ENCODE data around the gene RBM4. TPM values are rescaled to one million over a fixed set of nuclear protein-coding genes. Genes with fewer than 3 reads are reported as not detected.

Gene RBM4
- total and polyA plus RNA-seq, 9 of the 15 experiments (the other 6 are each of a cell fraction or from before 2014, with no cell fraction given): 81.6 to 233 (median 122) TPM

DNA sequence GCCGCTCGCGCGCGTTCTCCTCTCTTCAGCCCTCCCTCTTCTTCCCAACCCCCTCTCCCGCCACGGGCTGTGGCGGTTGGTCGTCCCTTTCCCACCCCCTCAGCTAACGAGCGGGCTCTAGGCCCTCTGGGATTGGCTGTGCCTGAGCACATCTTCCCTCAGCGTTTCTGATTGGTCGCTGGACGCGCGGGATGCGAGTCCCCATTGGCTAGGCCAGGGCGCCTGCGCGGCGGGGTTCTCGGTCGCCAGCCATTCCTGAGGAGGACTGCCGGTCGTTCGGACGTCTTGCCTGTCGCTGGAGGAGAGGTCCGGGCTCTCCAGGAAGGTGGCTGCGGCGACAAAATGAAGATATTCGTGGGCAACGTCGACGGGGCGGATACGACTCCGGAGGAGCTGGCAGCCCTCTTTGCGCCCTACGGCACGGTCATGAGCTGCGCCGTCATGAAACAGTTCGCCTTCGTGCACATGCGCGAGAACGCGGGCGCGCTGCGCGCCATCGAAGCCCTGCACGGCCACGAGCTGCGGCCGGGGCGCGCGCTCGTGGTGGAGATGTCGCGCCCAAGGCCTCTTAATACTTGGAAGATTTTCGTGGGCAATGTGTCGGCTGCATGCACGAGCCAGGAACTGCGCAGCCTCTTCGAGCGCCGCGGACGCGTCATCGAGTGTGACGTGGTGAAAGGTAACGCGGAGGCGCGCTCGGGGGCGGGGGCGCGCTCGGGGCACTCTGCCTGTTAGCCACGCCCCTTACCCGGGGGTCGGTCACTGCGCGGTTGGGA is 21.9 kb upstream of the RBM4 start, which contains the start of gene RBM14 (continued):
- TF ChIP-seq HEY1 (CRISPR knock-in tag; IDR thresholded peaks at IDR 0.05; ENCODE audit: borderline replicate concordance): no peak
- peak; percentile 64; the same call in 1 of the 2 replicates for TF ChIP-seq ZNF76 (CRISPR knock-in tag; IDR thresholded peaks at IDR 0.05; ENCODE audit: borderline replicate concordance)
- peak; percentile 86 for TF ChIP-seq CREB1 (IDR thresholded peaks at IDR 0.05)
- peak; percentile 90 for TF ChIP-seq CREB1 (CRISPR knock-in tag; IDR thresholded peaks at IDR 0.05)
- TF ChIP-seq TAF7 (tag; IDR thresholded peaks at IDR 0.05): peak; percentile 97
- 0 out of 2 replicates have a peak, but pooled peaks have one; percentile 8 for TF ChIP-seq ZNF316 (IDR thresholded peaks at IDR 0.05)
- TF ChIP-seq SAFB2 (IDR thresholded peaks at IDR 0.05; ENCODE audit: borderline replicate concordance, low read depth, low read length, severe bottlenecking): no peak
- TF ChIP-seq MAFK (IDR thresholded peaks at IDR 0.05; ENCODE audit: low read length): no peak
- TF ChIP-seq CSDE1 (IDR thresholded peaks at IDR 0.05): no peak; a peak in 1 of 4 replicates
- TF ChIP-seq SNRNP70 (optimal IDR thresholded peaks at IDR 0.05; ENCODE audit: low read depth, low read length): no peak
- no peak for TF ChIP-seq ZC3H11A (IDR thresholded peaks at IDR 0.05; ENCODE audit: low read depth, low read length)
- no peak for TF ChIP-seq KLF10 (CRISPR knock-in tag; IDR thresholded peaks at IDR 0.05)
- TF ChIP-seq NBN (IDR thresholded peaks at IDR 0.05; ENCODE audit: low read depth): 0 out of 2 replicates have a peak, but pooled peaks have one; percentile 23
- TF ChIP-seq SMAD1 (IDR thresholded peaks at IDR 0.05; ENCODE audit: low read depth, low read length, partially characterized antibody): peak; percentile 85
- no peak; the same call in 1 of the 2 replicates for TF ChIP-seq TGIF2 (CRISPR knock-in tag; IDR thresholded peaks at IDR 0.05)
- TF ChIP-seq HDAC2 (IDR thresholded peaks at IDR 0.05): no peak
- TF ChIP-seq MED1 (CRISPR knock-in tag; IDR thresholded peaks at IDR 0.05; ENCODE audit: borderline replicate concordance): no peak
- TF ChIP-seq, protein P1, sequence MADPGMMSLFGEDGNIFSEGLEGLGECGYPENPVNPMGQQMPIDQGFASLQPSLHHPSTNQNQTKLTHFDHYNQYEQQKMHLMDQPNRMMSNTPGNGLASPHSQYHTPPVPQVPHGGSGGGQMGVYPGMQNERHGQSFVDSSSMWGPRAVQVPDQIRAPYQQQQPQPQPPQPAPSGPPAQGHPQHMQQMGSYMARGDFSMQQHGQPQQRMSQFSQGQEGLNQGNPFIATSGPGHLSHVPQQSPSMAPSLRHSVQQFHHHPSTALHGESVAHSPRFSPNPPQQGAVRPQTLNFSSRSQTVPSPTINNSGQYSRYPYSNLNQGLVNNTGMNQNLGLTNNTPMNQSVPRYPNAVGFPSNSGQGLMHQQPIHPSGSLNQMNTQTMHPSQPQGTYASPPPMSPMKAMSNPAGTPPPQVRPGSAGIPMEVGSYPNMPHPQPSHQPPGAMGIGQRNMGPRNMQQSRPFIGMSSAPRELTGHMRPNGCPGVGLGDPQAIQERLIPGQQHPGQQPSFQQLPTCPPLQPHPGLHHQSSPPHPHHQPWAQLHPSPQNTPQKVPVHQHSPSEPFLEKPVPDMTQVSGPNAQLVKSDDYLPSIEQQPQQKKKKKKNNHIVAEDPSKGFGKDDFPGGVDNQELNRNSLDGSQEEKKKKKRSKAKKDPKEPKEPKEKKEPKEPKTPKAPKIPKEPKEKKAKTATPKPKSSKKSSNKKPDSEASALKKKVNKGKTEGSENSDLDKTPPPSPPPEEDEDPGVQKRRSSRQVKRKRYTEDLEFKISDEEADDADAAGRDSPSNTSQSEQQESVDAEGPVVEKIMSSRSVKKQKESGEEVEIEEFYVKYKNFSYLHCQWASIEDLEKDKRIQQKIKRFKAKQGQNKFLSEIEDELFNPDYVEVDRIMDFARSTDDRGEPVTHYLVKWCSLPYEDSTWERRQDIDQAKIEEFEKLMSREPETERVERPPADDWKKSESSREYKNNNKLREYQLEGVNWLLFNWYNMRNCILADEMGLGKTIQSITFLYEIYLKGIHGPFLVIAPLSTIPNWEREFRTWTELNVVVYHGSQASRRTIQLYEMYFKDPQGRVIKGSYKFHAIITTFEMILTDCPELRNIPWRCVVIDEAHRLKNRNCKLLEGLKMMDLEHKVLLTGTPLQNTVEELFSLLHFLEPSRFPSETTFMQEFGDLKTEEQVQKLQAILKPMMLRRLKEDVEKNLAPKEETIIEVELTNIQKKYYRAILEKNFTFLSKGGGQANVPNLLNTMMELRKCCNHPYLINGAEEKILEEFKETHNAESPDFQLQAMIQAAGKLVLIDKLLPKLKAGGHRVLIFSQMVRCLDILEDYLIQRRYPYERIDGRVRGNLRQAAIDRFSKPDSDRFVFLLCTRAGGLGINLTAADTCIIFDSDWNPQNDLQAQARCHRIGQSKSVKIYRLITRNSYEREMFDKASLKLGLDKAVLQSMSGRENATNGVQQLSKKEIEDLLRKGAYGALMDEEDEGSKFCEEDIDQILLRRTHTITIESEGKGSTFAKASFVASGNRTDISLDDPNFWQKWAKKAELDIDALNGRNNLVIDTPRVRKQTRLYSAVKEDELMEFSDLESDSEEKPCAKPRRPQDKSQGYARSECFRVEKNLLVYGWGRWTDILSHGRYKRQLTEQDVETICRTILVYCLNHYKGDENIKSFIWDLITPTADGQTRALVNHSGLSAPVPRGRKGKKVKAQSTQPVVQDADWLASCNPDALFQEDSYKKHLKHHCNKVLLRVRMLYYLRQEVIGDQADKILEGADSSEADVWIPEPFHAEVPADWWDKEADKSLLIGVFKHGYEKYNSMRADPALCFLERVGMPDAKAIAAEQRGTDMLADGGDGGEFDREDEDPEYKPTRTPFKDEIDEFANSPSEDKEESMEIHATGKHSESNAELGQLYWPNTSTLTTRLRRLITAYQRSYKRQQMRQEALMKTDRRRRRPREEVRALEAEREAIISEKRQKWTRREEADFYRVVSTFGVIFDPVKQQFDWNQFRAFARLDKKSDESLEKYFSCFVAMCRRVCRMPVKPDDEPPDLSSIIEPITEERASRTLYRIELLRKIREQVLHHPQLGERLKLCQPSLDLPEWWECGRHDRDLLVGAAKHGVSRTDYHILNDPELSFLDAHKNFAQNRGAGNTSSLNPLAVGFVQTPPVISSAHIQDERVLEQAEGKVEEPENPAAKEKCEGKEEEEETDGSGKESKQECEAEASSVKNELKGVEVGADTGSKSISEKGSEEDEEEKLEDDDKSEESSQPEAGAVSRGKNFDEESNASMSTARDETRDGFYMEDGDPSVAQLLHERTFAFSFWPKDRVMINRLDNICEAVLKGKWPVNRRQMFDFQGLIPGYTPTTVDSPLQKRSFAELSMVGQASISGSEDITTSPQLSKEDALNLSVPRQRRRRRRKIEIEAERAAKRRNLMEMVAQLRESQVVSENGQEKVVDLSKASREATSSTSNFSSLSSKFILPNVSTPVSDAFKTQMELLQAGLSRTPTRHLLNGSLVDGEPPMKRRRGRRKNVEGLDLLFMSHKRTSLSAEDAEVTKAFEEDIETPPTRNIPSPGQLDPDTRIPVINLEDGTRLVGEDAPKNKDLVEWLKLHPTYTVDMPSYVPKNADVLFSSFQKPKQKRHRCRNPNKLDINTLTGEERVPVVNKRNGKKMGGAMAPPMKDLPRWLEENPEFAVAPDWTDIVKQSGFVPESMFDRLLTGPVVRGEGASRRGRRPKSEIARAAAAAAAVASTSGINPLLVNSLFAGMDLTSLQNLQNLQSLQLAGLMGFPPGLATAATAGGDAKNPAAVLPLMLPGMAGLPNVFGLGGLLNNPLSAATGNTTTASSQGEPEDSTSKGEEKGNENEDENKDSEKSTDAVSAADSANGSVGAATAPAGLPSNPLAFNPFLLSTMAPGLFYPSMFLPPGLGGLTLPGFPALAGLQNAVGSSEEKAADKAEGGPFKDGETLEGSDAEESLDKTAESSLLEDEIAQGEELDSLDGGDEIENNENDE (IDR thresholded peaks at IDR 0.05; ENCODE audit: low read depth, low read length): no peak
- TF ChIP-seq DACH1 (IDR thresholded peaks at IDR 0.05; ENCODE audit: partially characterized antibody): no peak
- TF ChIP-seq ZNF140 (CRISPR knock-in tag; IDR thresholded peaks at IDR 0.05): no peak
